Fibroblast of skin of scalp (primary cell): ENCODE data around the gene TRIM27.
"Not testable (repeated sequence)": the region's sequence is repeated elsewhere in the genome, so short reads cannot be mapped to it uniquely, and the experiment has no call there.

Source experiments
- DNase-seq: peaks from one replicate; pipeline ENCODE4 v3.0.0-alpha.2; 2013

Gene TRIM27

DNA sequence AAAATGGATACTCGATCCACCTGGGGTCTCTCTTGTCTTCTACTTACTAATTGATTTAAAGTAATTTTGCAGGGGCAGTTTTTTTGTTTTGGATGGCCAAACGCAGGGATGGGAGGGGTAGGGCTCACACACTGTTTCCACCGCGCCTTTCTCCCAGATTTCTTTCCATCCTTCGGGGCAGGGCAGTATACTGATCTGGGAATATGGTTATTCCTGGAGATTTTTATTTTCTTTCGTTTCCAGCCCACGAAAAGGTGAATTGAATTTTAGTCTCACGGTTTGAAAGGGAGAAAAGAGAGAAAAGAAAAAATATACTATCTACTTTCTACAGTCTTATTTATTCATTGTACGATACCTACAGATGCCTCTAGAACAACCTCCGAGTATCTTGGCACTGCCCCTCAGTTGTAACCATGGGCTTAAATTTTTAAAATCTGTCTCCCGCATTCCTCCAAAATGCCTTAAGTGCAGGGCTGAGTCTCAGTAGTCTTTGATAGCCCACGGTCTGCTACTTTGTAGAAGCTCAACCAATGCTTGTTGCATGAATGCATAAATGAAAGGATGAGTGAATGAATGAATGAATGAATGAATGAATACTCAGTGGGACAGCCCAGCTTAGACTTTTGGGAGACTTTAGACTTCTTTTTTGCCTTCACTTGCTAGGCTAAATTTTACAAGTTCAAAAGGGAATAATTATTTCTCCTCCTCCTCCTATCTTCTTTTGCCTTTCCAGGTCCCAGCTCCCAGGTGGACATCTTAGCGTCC, 18.1 kb upstream of the TRIM27 start:
- DNase-seq, result no peak

DNA sequence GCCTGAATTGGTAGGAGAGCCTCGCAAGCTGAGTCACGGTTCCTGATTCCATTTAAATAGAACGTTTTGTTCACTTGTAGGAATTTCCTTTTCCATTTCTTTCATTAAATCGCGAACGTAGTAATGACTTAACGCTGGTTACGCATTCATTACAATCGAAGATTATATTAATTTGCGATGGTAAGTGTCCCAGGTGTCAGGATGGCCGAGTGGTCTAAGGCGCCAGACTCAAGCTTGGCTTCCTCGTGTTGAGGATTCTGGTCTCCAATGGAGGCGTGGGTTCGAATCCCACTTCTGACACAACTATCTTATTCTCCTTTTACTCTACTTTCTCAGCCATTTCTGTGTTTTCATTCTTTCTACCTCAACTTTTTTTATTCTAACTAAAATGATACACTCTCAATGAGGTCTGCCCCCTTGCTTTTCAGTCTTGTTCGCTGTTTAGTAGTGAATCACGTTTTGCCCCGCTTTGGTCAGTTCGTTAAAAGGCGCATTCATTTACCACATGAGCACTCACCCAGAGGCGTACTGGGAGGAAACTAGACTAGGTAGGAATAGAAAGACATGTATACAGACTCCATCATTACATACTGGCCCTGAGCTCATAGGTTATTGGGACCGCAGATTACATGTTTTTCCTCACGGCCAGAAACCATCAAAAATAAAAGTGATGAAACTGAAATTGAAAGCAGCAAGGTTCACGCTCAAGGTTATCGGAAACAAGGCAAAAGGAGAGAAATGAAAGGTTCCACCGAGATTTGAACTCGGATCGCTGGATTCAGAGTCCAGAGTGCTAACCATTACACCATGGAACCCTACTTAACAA, 17.3 kb upstream of the TRIM27 start:
- peak; percentile 91 for DNase-seq

DNA sequence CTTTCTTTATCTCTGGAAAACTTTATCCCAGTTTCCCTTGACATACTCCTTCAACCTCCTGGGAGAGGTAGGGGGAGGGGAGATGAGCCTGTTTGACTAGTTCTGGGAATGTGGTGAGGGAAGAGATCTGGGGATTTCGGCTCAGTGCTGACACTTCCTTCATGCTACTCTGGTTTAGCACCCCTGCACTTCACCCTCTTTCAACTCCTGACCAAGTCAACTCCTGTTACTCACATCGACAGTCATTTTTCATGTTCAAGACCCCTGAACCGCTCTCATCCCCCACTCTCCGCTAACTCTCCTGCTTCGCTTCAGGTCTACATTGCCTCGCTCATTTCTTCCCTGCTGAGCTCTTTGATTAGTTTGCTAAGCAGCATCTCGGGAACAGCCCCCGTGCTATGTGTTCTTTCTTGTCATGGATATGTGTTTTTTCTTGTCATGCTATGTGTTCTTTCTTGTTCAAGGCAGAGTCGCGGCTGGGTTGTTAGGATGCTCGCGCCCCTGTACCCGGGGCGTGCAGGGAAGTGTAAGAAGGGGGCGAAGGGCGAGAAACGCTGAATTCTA, 16.6 kb upstream of the TRIM27 start:
- DNase-seq, result peak; percentile 69

DNA sequence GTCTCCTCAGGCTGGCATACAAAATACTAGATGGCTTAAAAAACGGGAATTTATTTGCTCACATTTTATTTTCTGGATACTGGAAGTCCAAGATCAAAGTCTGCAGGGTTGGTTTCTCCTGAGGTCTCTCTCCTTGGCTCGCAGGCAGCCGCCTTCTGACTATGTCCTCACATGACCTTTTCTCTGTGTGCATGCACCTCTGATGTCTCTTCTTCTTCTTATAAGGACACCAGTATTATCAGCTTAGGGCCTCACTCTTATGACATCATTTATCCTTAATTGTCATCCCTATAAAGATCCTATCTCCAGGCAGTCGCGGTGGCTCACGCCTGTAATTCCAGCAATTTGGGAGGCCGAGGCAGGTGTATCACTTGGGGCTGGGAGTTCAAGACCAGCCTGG, 9.3 kb upstream of the TRIM27 start:
- DNase-seq, result no peak

DNA sequence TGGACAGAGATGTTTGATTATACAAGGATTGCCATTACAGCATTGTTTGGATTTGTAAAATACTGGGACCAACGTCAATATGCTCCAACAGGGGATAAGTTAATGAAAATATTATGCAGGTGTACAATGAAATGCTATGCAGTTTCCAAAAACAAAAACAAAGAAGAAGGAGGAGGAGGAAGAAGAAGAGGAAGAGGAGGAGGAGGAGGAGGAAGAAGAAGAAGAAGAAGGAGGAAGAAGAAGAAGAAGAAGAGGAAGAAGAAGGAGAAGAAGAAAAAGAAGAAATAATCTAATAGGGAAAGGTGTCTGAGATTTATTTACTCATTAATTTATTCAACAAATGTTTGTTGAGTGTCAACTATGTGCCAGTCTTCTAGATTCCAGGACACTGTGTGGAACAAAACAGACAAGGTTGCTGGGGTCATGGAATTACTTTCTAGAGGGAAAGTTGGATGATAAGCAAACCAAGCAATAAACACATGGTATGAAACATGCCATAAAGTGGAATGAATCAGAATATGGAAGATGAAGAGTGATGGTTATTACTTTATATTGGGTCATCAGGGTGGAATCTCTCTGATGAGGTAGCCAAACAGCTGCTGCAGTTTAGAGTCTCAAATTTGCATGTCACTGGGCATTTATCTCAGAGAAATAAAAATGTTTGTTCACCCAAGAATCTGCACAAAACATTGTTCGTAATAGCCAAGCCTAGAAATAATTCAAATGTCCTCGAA, 6.3 kb upstream of the TRIM27 start:
- DNase-seq, result no peak

DNA sequence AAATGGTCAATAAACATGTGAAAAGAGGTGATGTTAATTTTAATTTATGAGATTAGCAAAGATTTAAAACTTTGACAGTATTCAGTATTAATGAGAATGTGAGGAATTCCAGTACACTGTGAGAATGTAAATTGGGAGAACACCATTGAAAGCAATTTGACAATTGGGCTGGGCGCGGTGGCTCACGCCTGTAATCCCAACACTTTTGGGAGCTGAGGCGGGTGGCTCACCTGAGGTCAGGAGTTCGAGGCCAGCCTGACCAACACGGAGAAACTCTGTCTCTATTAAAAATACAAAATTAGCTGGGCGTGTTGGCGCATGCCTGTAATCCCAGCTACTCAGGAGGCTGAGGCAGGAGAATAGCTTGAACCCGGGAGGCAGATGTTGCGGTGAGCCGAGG, 5.6 kb upstream of the TRIM27 start:
- DNase-seq, result not testable (repeated sequence)

DNA sequence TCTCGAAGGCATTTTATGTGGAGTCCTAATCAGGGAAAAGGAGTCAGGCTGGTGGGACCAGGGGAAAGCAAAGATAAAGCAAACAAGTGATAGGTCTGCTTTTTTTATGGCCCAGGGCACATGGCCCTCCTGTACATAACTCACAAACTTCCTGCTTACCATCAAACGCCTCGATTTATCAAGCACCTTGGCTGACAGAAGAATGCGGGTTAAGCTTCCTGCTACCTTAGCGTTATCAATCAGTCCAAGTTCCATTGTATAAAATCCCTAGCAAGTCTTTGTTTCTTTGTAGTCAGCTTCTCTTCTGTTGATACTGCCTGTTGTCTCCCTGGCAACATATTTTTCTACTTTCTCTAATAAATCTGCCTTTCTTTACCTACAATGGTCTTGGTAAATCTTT, 4.1 kb upstream of the TRIM27 start:
- DNase-seq, result no peak

DNA sequence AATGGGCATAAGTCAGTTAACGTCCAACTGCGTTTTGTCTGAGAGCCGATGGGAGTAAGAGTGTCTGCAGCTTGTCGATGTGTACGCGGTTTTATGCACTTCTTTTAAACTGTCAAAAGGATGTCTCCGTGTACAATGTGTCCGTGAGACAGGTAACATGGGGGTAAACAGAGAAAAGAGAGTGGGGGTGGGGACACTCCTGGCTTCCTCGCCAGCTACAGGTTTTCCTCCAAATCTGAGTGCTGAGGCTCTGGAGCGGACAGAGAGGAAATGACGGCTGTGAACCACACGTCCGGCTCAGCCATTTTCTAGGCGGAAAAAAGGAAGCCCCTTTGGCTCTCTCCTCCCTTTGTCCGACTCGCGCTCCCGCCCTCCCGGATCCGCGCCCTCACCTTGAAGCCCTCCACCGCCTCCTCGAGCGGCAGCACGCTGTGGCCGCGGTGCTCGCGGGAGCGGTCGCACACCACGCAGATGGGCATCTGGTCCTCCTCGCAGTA, 916 bp downstream of the TRIM27 start:
- no peak for DNase-seq

DNA sequence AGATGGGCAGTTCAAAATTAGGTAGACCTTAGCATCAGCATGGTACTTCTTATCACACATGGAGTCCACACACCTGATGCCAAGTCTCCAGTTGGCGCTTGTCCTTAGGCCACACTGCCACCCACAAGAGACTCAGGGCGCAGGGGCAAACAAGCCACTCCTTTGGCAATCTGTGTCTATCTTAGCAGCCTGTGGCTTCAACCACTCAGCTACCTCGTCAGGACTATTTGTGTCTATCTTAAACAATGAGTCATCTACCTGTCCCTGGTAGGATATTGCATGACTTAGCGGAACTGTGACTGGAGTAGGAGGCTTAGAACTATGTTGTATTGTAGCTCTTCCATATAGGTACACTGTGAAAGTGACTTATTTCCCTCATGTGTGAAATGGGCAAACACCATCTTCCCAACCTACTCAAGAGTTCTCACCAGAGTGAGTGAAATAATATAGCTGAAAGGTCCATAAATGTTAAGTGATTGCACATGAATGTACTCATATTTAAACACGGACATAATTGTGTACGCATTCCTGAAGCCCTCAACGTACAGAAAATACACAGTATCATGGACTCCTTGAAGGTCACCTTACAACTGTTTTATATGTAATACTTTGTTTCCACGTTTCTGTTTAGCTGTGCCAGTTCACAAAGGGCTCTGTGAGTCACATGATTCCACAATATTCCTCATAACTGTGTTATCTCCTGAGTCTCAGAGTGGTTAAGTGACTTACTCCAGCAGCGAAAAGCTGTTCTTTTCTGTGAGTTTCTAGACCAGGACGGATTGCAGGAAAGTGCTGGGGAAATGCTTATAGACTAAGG, 1.6 kb downstream of the TRIM27 start:
- DNase-seq, result no peak

DNA sequence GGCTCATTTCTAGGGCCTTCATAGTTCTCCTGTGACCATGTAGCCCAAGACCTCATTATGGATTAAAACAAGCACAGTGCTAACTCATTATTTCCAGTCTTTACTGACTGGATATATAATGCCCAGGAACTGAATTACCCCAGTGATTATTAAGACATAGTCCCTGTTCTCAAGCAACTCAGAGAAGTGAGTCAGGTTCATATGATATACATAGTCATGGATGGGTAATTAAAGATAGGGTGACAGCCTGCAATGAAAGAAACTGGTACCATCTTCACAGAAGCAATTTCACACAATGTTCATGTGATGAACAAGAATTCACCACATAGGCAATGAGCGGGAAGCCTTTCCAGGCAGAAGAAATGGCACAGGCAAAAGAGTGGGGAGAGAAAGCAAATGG, 3.5 kb downstream of the TRIM27 start:
- no peak for DNase-seq

DNA sequence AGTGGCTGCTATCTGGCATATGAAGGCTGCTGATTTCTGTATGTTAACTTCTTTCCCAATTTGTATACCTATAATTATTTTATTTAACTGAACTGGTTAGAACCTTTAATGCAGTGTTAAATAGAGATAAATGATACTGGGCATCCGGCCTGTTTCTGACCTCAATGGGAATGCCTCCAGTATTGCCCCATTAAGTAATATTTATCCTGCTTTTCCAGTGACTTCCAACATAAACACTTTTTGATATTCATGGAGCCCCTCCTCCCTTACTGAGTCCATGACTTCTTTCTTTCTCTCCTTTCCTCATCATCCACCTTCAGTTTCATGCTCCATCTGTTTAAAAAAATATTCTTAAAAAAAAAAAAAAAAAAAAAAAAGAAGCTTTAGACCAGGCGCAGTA, 8.8 kb downstream of the TRIM27 start:
- DNase-seq, result no peak

DNA sequence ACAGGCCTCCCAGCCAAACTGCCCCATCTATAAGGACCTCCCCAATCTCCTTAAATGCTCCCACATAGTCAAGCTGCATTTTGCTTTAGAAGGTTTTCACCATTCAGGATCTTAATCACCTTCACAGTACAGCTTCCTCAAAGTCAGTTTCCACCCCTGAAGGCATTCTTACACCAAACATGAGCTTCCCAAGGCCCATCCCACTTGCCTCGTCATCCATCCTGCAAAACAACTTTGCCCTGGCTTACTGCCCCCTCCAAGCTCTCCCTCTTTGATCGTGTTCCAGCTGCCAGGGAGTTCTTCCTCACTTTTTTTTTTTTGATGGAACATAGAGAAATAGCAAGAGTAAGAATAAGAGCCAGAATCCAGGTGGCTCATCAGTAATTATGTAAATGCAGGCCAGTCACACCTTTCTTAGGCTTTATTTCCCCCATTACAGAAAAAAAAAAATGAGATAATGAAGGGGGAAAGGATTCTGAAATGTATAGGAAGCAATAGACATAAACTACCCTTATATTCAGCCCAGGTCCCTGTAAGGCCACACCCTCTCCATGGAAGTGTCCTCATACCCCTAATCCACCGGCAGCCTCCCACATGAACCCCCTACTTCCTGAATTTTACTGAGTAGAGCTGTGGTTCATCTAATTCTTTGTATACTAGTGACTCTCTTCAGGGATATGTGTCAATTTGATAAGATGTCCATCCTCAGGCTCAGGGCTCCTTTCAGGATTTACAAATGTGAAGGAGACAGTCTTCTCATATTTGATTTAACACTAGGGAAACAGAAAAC, 12.7 kb downstream of the TRIM27 start:
- no peak for DNase-seq

DNA sequence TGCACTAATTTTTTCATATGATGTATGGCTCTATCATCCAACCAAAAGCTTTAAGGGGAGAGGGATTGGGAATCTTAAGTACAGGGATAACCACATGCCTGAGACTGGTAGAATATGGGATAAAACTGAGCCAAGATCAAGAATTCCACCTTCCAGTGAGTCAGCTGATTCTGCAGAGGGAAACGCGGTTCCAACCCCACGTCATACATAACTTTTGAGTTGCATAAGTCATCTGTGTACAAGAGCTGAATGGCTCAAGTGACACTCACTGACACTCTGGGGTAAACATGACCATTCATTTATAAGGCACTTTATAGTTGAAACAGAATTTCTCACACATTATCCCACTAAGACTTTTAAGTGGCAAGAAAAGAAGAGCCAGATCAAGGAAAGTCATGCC, 16.4 kb downstream of the TRIM27 start:
- DNase-seq, result peak; percentile 69

DNA sequence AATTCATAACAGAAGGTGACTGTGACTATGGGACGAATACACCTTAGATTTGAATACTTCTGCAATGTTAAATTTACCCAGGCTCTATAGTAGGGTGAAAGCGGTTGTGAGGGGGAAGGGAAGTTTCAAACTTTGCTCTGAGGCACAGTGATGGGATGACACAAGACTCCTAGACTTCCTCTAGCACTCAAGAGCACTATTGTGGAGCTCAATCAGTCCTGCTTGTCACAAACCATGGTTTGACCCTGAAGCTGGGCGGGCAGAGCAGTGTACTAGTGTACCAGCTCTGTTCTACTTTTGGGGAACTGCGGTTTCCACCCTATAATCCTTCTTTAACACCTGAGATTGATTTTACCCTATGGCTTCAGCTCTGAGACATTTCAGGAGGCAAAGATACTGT, 17.1 kb downstream of the TRIM27 start:
- no peak for DNase-seq

DNA sequence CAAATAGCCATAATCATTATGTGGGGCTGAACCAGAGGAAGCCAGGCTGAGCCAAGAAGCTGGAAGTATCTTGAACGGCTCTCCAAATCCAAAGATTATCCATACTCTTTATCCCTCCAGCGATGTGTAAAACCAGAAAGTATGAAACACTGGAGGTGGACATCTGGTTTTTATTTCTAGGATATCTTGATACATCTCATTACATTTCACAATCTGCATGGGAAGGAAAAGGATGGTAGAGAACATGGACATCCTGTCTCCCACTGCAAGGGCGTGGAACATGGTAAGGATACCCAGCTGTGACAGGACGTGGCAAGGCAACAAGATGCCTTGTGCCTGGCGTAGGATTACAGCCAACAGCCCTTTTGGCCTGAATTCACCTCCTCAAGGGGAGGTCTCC, 20.1 kb downstream of the TRIM27 start:
- DNase-seq, result no peak

DNA sequence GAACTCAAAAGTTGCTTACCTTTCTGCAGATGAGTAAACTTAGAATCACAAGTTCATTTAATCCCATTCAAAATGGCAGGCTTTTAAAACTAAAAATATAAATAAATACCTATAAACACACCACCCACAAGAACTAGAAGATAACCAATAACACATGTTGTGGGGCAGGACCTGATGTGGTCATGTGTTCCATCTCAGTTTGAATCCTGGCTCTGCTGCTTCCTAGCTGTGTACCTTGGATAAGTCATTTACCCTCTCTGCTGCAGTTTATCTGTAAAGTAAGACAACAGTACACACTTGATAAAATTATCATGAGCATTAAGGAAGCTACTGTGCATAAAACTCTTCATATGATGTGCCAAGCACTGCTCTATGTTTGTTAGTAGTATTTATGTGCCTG, 22.0 kb downstream of the TRIM27 start:
- DNase-seq, result no peak

DNA sequence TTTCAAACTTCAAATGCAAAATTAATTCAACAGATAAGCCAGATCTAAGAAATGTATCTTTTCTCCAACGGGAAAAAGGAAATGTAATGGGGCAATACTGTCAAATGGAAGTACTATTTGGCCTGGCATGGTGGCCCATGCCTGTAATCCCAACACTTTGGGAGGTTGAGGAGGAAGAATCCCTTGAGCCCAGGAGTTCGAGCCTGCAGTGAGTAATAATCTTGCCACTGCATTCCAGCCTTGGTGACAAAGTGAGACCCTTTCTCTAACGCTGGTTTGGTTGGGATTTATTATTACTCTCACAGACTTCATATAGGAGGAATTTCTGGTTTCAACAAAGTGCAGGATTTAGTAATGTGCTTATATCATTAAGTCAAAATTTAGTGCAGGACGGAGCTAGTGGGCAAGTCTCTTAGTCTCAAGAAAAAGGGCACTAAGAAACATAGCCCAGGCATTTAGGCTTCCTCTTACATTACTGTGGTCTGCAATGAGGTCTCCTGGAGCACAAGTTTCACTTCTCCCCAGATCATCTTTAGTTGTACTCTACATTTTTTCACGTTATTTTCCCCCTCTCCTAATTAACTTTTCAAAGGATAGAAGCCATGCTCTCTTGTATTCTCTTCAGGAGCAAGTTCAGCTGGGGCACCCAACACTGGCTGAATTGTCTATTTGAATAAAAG, 23.1 kb downstream of the TRIM27 start:
- DNase-seq, result no peak

DNA sequence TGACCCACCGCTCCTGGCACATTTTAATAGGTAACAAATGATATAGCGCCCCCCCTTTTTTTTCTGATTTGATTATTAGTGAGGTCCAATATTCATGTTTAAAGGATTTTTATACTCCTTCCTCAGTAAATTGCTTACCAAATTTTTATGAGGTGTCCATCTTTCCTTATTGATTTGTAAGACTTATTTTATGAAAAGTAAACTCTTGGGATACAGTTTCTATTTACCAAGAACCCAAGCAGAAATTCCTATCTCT, 25.1 kb downstream of the TRIM27 start:
- no peak for DNase-seq

DNA sequence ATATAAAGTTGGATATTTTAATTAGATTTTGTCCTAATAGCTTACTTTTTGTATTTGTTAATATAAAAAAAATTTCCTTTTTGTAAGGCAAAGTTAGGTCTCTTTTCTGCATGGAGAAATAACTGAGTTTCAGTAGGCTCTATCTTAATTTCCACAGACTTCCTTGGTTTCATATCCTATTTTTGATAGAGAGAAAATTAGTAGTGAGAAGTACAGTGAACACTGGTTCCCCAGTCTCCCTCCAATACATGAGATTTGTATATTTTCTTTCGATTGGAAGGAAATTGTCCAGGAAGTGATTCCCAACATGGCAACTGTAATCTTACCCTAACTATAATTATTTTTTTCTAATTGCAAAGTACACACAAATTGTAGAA, 26.4 kb downstream of the TRIM27 start:
- DNase-seq, result no peak

DNA sequence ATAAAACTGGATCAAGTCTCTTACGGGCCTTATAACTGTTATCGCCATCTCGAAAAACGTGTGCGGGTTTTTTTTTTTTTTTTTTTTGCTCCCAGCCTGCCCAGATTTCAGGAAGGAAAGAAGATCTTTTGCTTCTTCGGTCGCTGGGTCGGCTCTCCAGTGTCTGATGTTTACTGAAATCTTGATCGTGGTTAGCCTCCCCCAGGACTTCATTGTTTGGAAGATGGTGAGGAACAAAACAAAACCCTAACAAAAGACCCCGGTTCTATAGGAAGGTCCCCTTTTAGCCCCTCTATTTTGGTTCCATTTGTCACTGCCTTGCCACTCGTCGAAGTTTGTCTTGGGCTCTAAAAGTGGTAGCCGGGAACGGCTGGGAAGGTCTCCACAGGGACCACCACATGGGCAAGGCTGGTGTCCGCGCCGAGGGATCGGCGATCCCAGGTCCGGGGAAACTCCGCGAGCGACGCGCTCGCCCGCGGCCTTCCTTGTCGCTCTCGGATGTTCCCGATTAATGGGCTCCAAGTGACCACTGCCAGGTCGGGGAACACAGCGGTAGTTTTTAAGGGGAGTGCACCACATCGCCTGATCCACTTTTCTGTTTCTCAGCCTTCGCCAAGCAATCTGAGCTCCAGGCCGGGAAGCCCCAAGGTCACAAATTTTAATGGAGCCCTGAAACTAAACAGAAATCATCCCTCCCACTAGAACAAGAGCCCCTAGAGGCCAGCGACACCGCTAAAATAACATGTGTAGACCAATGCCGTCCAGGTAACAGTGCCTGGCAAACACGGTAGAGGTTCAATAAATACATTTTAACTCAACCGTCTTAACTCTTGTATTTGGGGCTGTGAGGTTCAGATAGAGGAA, 27.0 kb downstream of the TRIM27 start:
- DNase-seq, result peak; percentile 48
